ENCODE measurements around the gene MYO7A. TPM values are rescaled to one million over a fixed set of nuclear protein-coding genes. Genes with fewer than 3 reads are reported as not detected.
"Not testable (repeated sequence)": the region's sequence is repeated elsewhere in the genome, so short reads cannot be mapped to it uniquely, and the experiment has no call there.

The MYO7A gene
- total and polyA plus RNA-seq, 3 experiments from 2014 or later: 0.06 to 0.31 (median 0.20) TPM

GRCh38 chr11:77095551-77096490, 32.2 kb upstream of the MYO7A start:
- Mint-ChIP-seq H3K27me3 (no peaks in the 10 kb centered on the region), H3K9me3 (peaks cover 0 to under 1% (median 0%) of the 10 kb centered on the region in 5 donors), H3K36me3 (no peaks in the 10 kb centered on the region), H3K27ac (no peak overlapping the region), H3K4me3 (no peak overlapping the region), H3K4me1 (peaks cover 0 to 4% (median 4%) of the 10 kb centered on the region in 3 donors)
- Histone ChIP-seq H3K27ac (ENCODE audit: low read depth, low read length) (no peak overlapping the region), H3K4me1 (ENCODE audit: insufficient read depth, low read length) (no peaks in the 10 kb centered on the region), H3K9me3 (ENCODE audit: low read length) (no peaks in the 10 kb centered on the region), H3K27me3 (ENCODE audit: insufficient read depth, low read length, poor library complexity, severe bottlenecking) (no peaks in the 10 kb centered on the region), H3K36me3 (ENCODE audit: insufficient read depth, low read length) (no peaks in the 10 kb centered on the region), H3K4me3 (ENCODE audit: low read length) (no peak overlapping the region)
- DNase-seq: peak in 1 of 5 donors; percentile 16
- POLR2A ChIA-PET: no interaction called here
- CTCF ChIA-PET: interaction anchor here (1.0 to 1.7 kb wide), 2 partner anchors 29 to 93 kb away, joined by 3 to 4 read pairs; partner anchors contain the start of gene CAPN5

- H3K27ac Mint-ChIP-seq: peak overlapping the region in 1 of 8 donors; percentile 58
- POLR2A ChIA-PET: no interaction called here
- H3K9me3 ChIP-seq (ENCODE audit: low read length): no peaks in the 10 kb centered on the region
- no peaks in the 10 kb centered on the region for H3K36me3 Mint-ChIP-seq
- no peaks in the 10 kb centered on the region for H3K27me3 ChIP-seq (ENCODE audit: insufficient read depth, low read length, poor library complexity, severe bottlenecking)
- no peaks in the 10 kb centered on the region for H3K4me1 ChIP-seq (ENCODE audit: insufficient read depth, low read length)
- CTCF ChIA-PET: interaction anchor here (1.2 to 1.7 kb wide), 2 partner anchors 92 to 177 kb away, joined by 4 read pairs; no protein-coding TSS in a partner anchor
- no peaks in the 10 kb centered on the region for H3K36me3 ChIP-seq (ENCODE audit: insufficient read depth, low read length)
- DNase-seq: peak in 1 of 5 donors; percentile 26
- H3K27ac ChIP-seq (ENCODE audit: low read depth, low read length): no peak overlapping the region
- H3K9me3 Mint-ChIP-seq: peaks cover 0 to 2% (median 0%) of the 10 kb centered on the region in 5 donors
- H3K4me1 Mint-ChIP-seq: no peaks in the 10 kb centered on the region
- no peaks in the 10 kb centered on the region for H3K27me3 Mint-ChIP-seq
- no peak overlapping the region for H3K4me3 Mint-ChIP-seq
- no peak overlapping the region for H3K4me3 ChIP-seq (ENCODE audit: low read length)
These were observed 31.4 kb upstream of the MYO7A start for GRCh38 chr11:77096591-77097019.

- H3K27ac ChIP-seq (ENCODE audit: low read depth, low read length); H3K36me3 Mint-ChIP-seq; H3K27me3 ChIP-seq (ENCODE audit: insufficient read depth, low read length, poor library complexity, severe bottlenecking); POLR2A ChIA-PET; H3K9me3 Mint-ChIP-seq; H3K4me3 Mint-ChIP-seq; H3K4me1 ChIP-seq (ENCODE audit: insufficient read depth, low read length); DNase-seq; H3K36me3 ChIP-seq (ENCODE audit: insufficient read depth, low read length); H3K4me3 ChIP-seq (ENCODE audit: low read length); H3K9me3 ChIP-seq (ENCODE audit: low read length); H3K4me1 Mint-ChIP-seq; H3K27ac Mint-ChIP-seq; H3K27me3 Mint-ChIP-seq: not testable (repeated sequence)
- CTCF ChIA-PET: interaction anchor here (1.2 kb wide), 1 partner anchor 177 kb away, joined by 4 read pairs; no protein-coding TSS in a partner anchor
These were observed 30.9 kb upstream of the MYO7A start for GRCh38 chr11:77097180-77097579.

- H3K36me3 ChIP-seq (ENCODE audit: insufficient read depth, low read length): no peaks in the 10 kb centered on the region
- no peak overlapping the region for H3K4me3 ChIP-seq (ENCODE audit: low read length)
- H3K27ac ChIP-seq (ENCODE audit: low read depth, low read length): no peak overlapping the region
- POLR2A ChIA-PET: no interaction called here
- H3K4me1 Mint-ChIP-seq: no peaks in the 10 kb centered on the region
- no peaks in the 10 kb centered on the region for H3K27me3 Mint-ChIP-seq
- DNase-seq: peak in 1 of 5 donors; percentile 17
- no peaks in the 10 kb centered on the region for H3K36me3 Mint-ChIP-seq
- H3K27ac Mint-ChIP-seq: peak overlapping the region in 2 of 8 donors; percentile 14 to 41
- CTCF ChIA-PET: interaction anchor here (2.1 kb wide), 1 partner anchor 53 kb away, joined by 6 read pairs; no protein-coding TSS in a partner anchor
- H3K9me3 ChIP-seq (ENCODE audit: low read length): no peaks in the 10 kb centered on the region
- H3K9me3 Mint-ChIP-seq: peaks cover 0 to 2% (median 0%) of the 10 kb centered on the region in 5 donors
- H3K4me3 Mint-ChIP-seq: no peak overlapping the region
- no peaks in the 10 kb centered on the region for H3K4me1 ChIP-seq (ENCODE audit: insufficient read depth, low read length)
- H3K27me3 ChIP-seq (ENCODE audit: insufficient read depth, low read length, poor library complexity, severe bottlenecking): no peaks in the 10 kb centered on the region
These were observed 27.6 kb upstream of the MYO7A start for GRCh38 chr11:77100166-77101042.

- H3K9me3 ChIP-seq (ENCODE audit: low read length): no peaks in the 10 kb centered on the region
- CTCF ChIA-PET: interaction anchor here (1.4 to 2.1 kb wide), 2 partner anchors 11 to 53 kb away, joined by 4 to 6 read pairs; no protein-coding TSS in a partner anchor
These were observed 27.0 kb upstream of the MYO7A start for GRCh38 chr11:77101043-77101537.

GRCh38 chr11:77102246-77103210, 25.5 kb upstream of the MYO7A start, which contains the start of gene OMP:
TSS of gene OMP (plus strand) at chr11:77102840. CDS start at chr11:77102840, 0 bp downstream.
- Mint-ChIP-seq H3K9me3 (peaks cover 0 to 2% (median 0%) of the 10 kb centered on the region in 5 donors), H3K4me3 (no peak within 1 kb of the TSS), H3K36me3 (no peaks in the 10 kb centered on the region), H3K4me1 (no peaks in the 10 kb centered on the region), H3K27me3 (no peaks in the 10 kb centered on the region), H3K27ac (peak within 1 kb of the TSS in 1 of 8 donors; percentile 14)
- no peaks in the 10 kb centered on the region for H3K9me3 ChIP-seq (ENCODE audit: low read length)
- no peak within 1 kb of the TSS for H3K27ac ChIP-seq (ENCODE audit: low read depth, low read length)
- no peak for DNase-seq
- ChIA-PET POLR2A (no interaction called here), CTCF (interaction anchor here (1.2 to 2.1 kb wide), 3 partner anchors 9 to 55 kb away, joined by 3 to 6 read pairs (median 4); no protein-coding TSS in a partner anchor)
- no peak within 1 kb of the TSS for H3K4me3 ChIP-seq (ENCODE audit: low read length)
- no peaks in the 10 kb centered on the region for H3K27me3 ChIP-seq (ENCODE audit: insufficient read depth, low read length, poor library complexity, severe bottlenecking)
- no peaks in the 10 kb centered on the region for H3K36me3 ChIP-seq (ENCODE audit: insufficient read depth, low read length)
- H3K4me1 ChIP-seq (ENCODE audit: insufficient read depth, low read length): no peaks in the 10 kb centered on the region

More at GRCh38 chr11:77101043-77101537, 27.0 kb upstream of the MYO7A start:
- no peaks in the 10 kb centered on the region for H3K4me1 ChIP-seq (ENCODE audit: insufficient read depth, low read length)
- Mint-ChIP-seq H3K36me3 (no peaks in the 10 kb centered on the region), H3K27me3 (no peaks in the 10 kb centered on the region), H3K9me3 (peaks cover 0 to 2% (median 0%) of the 10 kb centered on the region in 5 donors), H3K4me3 (no peak overlapping the region), H3K4me1 (no peaks in the 10 kb centered on the region), H3K27ac (no peak overlapping the region)
- no peak overlapping the region for H3K4me3 ChIP-seq (ENCODE audit: low read length)
- no peak for DNase-seq
- no peaks in the 10 kb centered on the region for H3K27me3 ChIP-seq (ENCODE audit: insufficient read depth, low read length, poor library complexity, severe bottlenecking)
- no peaks in the 10 kb centered on the region for H3K36me3 ChIP-seq (ENCODE audit: insufficient read depth, low read length)
- no peak overlapping the region for H3K27ac ChIP-seq (ENCODE audit: low read depth, low read length)
- POLR2A ChIA-PET: no interaction called here

- no peaks in the 10 kb centered on the region for H3K36me3 Mint-ChIP-seq
- Histone ChIP-seq H3K27me3 (ENCODE audit: insufficient read depth, low read length, poor library complexity, severe bottlenecking) (no peaks in the 10 kb centered on the region), H3K36me3 (ENCODE audit: insufficient read depth, low read length) (no peaks in the 10 kb centered on the region), H3K4me3 (ENCODE audit: low read length) (no peak overlapping the region), H3K4me1 (ENCODE audit: insufficient read depth, low read length) (no peaks in the 10 kb centered on the region), H3K9me3 (ENCODE audit: low read length) (no peaks in the 10 kb centered on the region), H3K27ac (ENCODE audit: low read depth, low read length) (no peak overlapping the region)
- ChIA-PET CTCF (interaction anchor here (1.2 to 4.8 kb wide), 2 partner anchors 12 to 24 kb away, joined by 3 to 19 read pairs; no protein-coding TSS in a partner anchor), POLR2A (no interaction called here)
- H3K9me3 Mint-ChIP-seq: peaks cover 0 to 2% (median 0%) of the 10 kb centered on the region in 5 donors
- no peaks in the 10 kb centered on the region for H3K27me3 Mint-ChIP-seq
- no peaks in the 10 kb centered on the region for H3K4me1 Mint-ChIP-seq
- H3K27ac Mint-ChIP-seq: peak overlapping the region in 1 of 8 donors; percentile 14
- no peak overlapping the region for H3K4me3 Mint-ChIP-seq
- no peak for DNase-seq
These were observed 24.7 kb upstream of the MYO7A start for GRCh38 chr11:77103319-77103718.

Measured in CD8-positive, alpha-beta memory T cell (primary cell).